ENCODE results near the gene REX1BD.

Gene REX1BD

DNA sequence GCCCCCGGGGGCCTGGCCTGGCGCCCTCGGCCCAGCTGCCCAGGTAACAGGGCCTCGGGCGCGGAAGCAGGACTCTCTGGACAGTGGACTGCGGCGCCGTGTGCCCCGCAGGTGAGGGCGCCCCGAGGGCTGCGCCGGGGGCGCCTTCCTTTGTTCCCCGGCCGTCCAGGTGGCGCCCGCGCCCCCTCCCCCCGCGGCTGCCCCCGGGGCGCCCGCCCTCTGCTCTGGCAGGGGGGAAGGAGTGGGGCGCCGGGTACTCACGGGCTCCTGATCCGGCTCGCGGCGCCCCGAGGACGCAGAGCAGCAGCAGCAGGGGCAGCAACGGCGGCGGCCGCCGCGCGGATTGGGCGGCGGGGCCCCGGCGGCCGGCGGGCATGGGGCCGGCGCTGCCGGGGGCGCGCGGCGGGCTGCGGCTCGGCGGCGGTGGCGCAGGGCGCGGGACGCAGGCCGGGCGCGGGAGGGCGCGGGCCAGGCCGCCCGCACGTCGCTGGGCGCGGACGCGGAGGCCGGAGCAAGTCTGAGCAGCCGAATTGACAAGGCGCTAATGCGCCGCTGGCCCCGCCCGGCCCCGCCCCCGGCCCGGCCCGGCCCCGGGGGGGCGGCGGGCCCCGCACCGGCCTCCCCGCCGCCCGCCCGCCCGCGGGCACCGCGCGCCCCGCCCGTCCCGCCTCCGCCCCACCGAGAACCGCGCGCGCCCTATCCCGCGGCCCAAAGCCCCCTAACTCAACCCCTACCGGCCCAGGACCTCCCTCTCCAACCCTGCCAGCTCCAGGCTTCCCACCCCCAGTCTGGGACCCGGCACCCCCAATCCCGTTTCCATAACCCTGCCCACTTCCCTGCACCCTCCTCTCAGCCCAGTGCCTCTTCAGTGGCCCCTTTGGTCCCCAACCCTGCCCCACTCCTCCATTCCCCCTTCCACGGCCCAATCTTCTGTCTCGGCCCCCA lies 18.0 kb downstream of the REX1BD start, which contains the start of gene CRLF1:
Gene CRLF1 (minus strand): TSS at position 519 of the 945 bp plus-strand sequence. CDS start 143 bp downstream, at position 376.
- DNase-seq (ENCODE audit: extremely low spot score): no peak
- TF ChIP-seq, protein P1, sequence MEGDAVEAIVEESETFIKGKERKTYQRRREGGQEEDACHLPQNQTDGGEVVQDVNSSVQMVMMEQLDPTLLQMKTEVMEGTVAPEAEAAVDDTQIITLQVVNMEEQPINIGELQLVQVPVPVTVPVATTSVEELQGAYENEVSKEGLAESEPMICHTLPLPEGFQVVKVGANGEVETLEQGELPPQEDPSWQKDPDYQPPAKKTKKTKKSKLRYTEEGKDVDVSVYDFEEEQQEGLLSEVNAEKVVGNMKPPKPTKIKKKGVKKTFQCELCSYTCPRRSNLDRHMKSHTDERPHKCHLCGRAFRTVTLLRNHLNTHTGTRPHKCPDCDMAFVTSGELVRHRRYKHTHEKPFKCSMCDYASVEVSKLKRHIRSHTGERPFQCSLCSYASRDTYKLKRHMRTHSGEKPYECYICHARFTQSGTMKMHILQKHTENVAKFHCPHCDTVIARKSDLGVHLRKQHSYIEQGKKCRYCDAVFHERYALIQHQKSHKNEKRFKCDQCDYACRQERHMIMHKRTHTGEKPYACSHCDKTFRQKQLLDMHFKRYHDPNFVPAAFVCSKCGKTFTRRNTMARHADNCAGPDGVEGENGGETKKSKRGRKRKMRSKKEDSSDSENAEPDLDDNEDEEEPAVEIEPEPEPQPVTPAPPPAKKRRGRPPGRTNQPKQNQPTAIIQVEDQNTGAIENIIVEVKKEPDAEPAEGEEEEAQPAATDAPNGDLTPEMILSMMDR (IDR thresholded peaks at IDR 0.05; ENCODE audit: control extremely low read depth, extremely low read depth, low read depth, missing control alignments): no peak
- ChIA-PET CTCF (no interaction called here), POLR2A (no interaction called here)

DNA sequence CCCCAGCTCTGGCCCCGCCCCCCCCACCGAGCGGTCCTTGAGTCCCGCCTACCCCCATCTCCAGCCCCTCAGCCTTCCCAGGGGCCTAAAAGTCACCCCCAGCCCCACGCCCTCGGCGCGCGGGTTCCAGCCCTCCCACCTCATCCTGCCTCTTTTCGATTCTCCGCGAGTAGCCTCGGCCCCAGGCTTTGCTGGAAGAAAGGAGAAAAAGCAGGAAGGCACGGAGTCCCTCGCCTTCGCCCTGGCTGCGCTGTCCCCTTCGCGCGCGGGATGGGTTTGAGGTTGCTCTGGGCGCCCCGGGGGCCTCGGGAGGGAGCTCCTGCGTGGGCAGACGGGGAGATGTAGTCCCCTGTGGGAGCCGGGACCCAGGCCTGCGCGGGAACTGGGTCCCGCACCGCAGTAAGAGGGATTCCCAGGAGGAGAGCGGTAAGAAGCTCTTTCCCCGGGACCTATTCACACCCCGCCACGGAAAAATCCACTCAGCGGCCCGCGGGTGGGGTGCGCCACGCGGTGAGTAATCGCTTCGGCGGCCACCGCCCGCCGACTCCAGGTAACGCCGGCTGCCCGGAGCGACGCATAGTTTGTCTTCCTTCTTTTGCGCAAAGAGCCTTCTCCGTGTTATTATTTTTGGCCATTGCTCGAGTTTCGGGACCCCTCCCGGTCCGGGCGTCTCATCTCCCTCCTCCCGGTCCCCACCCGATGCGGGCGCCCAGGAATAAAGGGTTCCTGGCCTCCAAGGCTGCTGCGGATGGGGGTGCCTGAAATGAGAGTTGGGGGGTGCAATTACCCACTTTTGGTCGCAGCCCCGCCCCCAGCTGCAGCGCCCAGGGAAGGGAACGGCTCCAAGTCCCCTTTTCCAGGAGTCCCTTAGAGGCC lies 18.9 kb downstream of the REX1BD start:
- ChIA-PET CTCF (no interaction called here), POLR2A (no interaction called here)
- DNase-seq (ENCODE audit: extremely low spot score): no peak
- TF ChIP-seq, protein P1 (IDR thresholded peaks at IDR 0.05; ENCODE audit: control extremely low read depth, extremely low read depth, low read depth, missing control alignments): no peak

DNA sequence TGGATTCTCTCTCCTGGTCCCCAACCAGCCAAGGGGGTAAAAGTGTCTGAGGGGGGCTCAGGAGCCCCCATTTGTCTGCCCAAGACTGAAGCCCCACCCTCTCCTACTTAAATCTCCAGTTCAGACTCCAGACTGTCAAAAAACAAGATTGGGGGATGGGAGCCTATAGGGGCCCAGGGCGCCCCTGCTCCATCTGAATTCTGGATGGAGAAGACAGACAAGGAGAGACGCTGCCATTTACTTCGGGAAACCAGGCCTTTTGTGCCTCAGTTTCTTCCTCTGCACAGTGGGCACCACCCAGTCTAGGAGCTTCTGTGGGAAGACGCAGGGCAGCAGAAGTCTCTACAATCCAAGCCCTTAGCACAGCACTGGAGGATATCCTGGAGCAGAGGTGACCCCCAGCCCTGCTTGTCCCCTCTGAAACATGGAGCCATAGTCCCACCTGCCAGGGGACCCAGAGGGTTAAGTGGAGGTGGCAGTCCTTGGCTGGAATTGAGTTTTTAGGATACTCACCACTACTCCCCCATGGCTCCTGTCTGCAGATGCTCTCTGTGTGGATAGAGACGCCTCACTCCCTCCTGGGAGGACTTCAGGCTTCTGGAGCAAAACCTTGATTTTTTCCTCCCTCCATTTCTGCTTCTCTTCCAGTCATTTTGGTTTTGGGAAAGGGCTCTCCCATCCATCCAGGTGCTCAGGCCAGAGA lies 19.7 kb downstream of the REX1BD start:
- DNase-seq (ENCODE audit: extremely low spot score): no peak
- CTCF ChIA-PET: no interaction called here
- TF ChIP-seq, protein P1 (IDR thresholded peaks at IDR 0.05; ENCODE audit: control extremely low read depth, extremely low read depth, low read depth, missing control alignments): no peak
- POLR2A ChIA-PET: no interaction called here

DNA sequence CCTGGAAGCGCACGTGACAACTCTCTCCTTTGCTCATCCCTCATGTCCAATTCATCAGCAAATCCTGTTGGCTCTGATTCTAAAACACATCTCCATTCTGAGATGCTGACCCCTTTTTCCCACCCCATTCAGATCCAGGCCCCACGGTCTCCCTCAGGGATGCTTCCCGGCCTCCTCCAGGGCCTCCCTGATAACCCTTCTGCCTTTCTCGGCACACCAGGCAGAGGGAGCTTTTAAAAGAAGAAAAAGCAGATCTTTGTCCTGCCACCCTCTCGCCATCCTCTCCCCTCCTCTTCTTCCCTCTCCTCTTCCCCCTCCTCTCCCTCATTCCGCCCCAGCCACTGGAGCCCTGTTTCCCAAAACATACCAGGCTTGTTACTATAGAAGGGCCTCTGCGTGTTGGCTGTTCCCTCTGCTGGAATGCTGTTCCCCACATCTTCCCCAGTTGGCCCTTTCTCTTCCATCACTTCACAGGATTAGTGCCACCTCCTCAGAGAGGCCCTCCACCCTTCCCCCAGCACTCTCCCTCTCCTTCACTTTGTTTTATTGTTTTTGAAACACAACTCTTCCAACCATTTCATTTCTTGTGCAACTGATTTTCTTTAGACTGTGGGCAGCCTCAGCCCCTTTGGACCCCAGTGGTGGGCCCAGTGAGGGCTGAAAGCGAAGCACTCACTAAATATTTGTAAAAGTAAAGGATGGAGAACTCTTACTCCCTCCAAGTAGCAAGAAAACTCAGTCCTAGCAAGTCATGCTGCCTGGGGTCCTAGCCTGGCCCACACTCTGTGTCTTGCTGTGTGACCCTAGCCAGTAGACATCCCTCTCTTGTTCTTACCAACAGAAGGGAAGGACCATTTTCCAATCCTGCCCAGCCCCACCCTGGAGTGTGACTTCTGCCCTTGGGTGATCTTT lies 20.5 kb downstream of the REX1BD start:
- CTCF ChIA-PET: interaction anchor here (1.3 kb wide), 1 partner anchor 15 kb away, joined by 6 read pairs; no protein-coding TSS in a partner anchor
- DNase-seq (ENCODE audit: extremely low spot score): no peak
- POLR2A ChIA-PET: no interaction called here
- TF ChIP-seq, protein P1 (IDR thresholded peaks at IDR 0.05; ENCODE audit: control extremely low read depth, extremely low read depth, low read depth, missing control alignments): no peak

DNA sequence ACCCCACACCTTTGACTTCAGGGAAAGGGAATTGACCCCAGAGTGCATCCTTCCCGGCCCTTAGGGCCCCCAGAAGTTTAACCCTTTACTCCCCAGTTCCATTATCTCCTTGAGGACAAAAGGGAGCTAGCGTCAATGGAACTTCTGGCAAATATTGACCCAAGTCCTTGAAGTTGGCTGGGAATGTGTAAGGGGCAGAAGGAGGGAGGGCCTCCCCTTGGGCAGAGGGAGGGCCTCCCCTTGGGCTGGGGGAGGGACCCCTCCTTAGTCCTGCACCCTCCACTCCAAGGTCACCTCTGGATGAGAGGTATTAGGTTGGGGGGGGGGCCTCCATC lies 21.1 kb downstream of the REX1BD start:
- no peak for DNase-seq (ENCODE audit: extremely low spot score)
- ChIA-PET POLR2A (no interaction called here), CTCF (interaction anchor here (1.3 kb wide), 1 partner anchor 16 kb away, joined by 6 read pairs; no protein-coding TSS in a partner anchor)
- TF ChIP-seq, protein P1 (IDR thresholded peaks at IDR 0.05; ENCODE audit: control extremely low read depth, extremely low read depth, low read depth, missing control alignments): no peak
